ENCODE results near the gene EPS8.
"Not testable (repeated sequence)": the region's sequence is repeated elsewhere in the genome, so short reads cannot be mapped to it uniquely, and the experiment has no call there.

EPS8 gene

GRCh38 chr12:15650399-15651128 is 138.6 kb downstream of the EPS8 start:
- no peak for DNase-seq (ENCODE audit: low read depth in 1 of 2, low spot score in 1 of 2)

- no peak for DNase-seq (ENCODE audit: low read depth in 1 of 2, low spot score in 1 of 2)
Observed at GRCh38 chr12:15649347-15649746, 139.8 kb downstream of the EPS8 start.

- no peak for DNase-seq (ENCODE audit: low read depth in 1 of 2, low spot score in 1 of 2)
Observed at GRCh38 chr12:15648558-15648957, 140.6 kb downstream of the EPS8 start.

GRCh38 chr12:15646581-15646980 is 142.6 kb downstream of the EPS8 start:
- DNase-seq (ENCODE audit: low read depth in 1 of 2, low spot score in 1 of 2), result no peak

GRCh38 chr12:15644700-15645099 is 144.5 kb downstream of the EPS8 start:
- no peak for DNase-seq (ENCODE audit: low read depth in 1 of 2, low spot score in 1 of 2)

- no peak for DNase-seq (ENCODE audit: low read depth in 1 of 2, low spot score in 1 of 2)
Observed at GRCh38 chr12:15638231-15638630, 151.0 kb downstream of the EPS8 start.

GRCh38 chr12:15636060-15636890 is 152.9 kb downstream of the EPS8 start:
- no peak for DNase-seq (ENCODE audit: low read depth in 1 of 2, low spot score in 1 of 2)

GRCh38 chr12:15634010-15634683 is 155.0 kb downstream of the EPS8 start:
- DNase-seq (ENCODE audit: low read depth in 1 of 2, low spot score in 1 of 2), result no peak

- DNase-seq (ENCODE audit: low read depth in 1 of 2, low spot score in 1 of 2), result no peak
Observed at GRCh38 chr12:15633201-15633600, 156.0 kb downstream of the EPS8 start.

GRCh38 chr12:15632708-15633107 is 156.5 kb downstream of the EPS8 start:
- no peak for DNase-seq (ENCODE audit: low read depth in 1 of 2, low spot score in 1 of 2)

- DNase-seq (ENCODE audit: low read depth in 1 of 2, low spot score in 1 of 2), result no peak
Observed at GRCh38 chr12:15631007-15631715, 158.0 kb downstream of the EPS8 start.

- no peak for DNase-seq (ENCODE audit: low read depth in 1 of 2, low spot score in 1 of 2)
Observed at GRCh38 chr12:15629761-15630160, 159.4 kb downstream of the EPS8 start.

- no peak for DNase-seq (ENCODE audit: low read depth in 1 of 2, low spot score in 1 of 2)
Observed at GRCh38 chr12:15629108-15629507, 160.1 kb downstream of the EPS8 start.

GRCh38 chr12:15627995-15628945 is 160.9 kb downstream of the EPS8 start:
- DNase-seq (ENCODE audit: low read depth in 1 of 2, low spot score in 1 of 2), result no peak

- DNase-seq (ENCODE audit: low read depth in 1 of 2, low spot score in 1 of 2), result no peak
Observed at GRCh38 chr12:15625075-15625474, 164.1 kb downstream of the EPS8 start.

- DNase-seq (ENCODE audit: low read depth in 1 of 2, low spot score in 1 of 2), result no peak
Observed at GRCh38 chr12:15620741-15621539, 168.2 kb downstream of the EPS8 start.

- DNase-seq (ENCODE audit: low read depth in 1 of 2, low spot score in 1 of 2), result not testable (repeated sequence)
Observed at GRCh38 chr12:15616495-15616894, 172.7 kb downstream of the EPS8 start.

- DNase-seq (ENCODE audit: low read depth in 1 of 2, low spot score in 1 of 2), result no peak
Observed at GRCh38 chr12:15613981-15614380, 175.2 kb downstream of the EPS8 start.

- DNase-seq (ENCODE audit: low read depth in 1 of 2, low spot score in 1 of 2), result no peak
Observed at GRCh38 chr12:15608941-15609340, 180.2 kb downstream of the EPS8 start.

All from activated T-helper 1 cell treated with anti-CD3 and anti-CD28 coated beads, Interleukin-2, amount 50 U/mL, for 16 hours (primary cell).